LNCaP clone FGC (cell line): Measurements from ENCODE around the gene SMCO4.

ENCODE experiments used
- DNase-seq: peaks from one replicate; pipeline ENCODE4 v3.0.0-alpha.2; 2011; ENCODE audit warnings: low read depth
- H3K4me3 ChIP-seq: 2 replicates; pipeline ENCODE4 v1.5.1; 2011; ENCODE audit warnings: mild to moderate bottlenecking, low read depth, low read length, control low read depth
- TF ChIP-seq, protein P1 (sequence below): IDR thresholded peaks from 2 replicates; pipeline ENCODE4 v1.5.1; 2012; ENCODE audit warnings: mild to moderate bottlenecking; ENCODE audit not compliant: control insufficient read depth, insufficient read depth; ENCODE audit errors: extremely low read depth

SMCO4 gene

GRCh38 chr11:93480756-93481155, 62.4 kb downstream of the SMCO4 start:
- no peak overlapping the region for H3K4me3 ChIP-seq
- peak; percentile 75 for DNase-seq
- TF ChIP-seq, protein P1, sequence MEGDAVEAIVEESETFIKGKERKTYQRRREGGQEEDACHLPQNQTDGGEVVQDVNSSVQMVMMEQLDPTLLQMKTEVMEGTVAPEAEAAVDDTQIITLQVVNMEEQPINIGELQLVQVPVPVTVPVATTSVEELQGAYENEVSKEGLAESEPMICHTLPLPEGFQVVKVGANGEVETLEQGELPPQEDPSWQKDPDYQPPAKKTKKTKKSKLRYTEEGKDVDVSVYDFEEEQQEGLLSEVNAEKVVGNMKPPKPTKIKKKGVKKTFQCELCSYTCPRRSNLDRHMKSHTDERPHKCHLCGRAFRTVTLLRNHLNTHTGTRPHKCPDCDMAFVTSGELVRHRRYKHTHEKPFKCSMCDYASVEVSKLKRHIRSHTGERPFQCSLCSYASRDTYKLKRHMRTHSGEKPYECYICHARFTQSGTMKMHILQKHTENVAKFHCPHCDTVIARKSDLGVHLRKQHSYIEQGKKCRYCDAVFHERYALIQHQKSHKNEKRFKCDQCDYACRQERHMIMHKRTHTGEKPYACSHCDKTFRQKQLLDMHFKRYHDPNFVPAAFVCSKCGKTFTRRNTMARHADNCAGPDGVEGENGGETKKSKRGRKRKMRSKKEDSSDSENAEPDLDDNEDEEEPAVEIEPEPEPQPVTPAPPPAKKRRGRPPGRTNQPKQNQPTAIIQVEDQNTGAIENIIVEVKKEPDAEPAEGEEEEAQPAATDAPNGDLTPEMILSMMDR = no peak

GRCh38 chr11:93480256-93480655, 62.9 kb downstream of the SMCO4 start:
- H3K4me3 ChIP-seq = no peak overlapping the region
- no peak for DNase-seq
- TF ChIP-seq, protein P1 = no peak

DNA sequence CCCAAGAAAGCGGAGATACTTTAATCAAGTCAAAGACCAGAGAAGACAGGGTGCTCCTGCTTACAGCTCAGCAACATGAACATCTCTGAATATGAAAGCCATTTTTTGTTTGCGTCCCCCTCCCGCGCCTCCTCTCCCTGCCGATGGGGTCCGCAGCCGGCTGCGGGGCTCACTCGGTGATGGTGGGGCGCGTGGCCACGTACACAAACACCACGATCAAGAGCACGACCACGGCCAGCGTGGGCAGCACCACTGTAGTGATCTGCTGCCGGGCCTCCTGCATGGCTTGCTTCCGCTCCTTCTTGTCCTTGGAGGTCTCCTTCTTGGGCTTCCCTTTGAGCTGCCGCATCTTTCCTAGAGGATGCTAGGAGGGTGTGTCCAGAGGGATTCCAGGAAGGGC, 64.3 kb downstream of the SMCO4 start:
- DNase-seq = no peak
- H3K4me3 ChIP-seq = no peak overlapping the region
- TF ChIP-seq, protein P1 = no peak

DNA sequence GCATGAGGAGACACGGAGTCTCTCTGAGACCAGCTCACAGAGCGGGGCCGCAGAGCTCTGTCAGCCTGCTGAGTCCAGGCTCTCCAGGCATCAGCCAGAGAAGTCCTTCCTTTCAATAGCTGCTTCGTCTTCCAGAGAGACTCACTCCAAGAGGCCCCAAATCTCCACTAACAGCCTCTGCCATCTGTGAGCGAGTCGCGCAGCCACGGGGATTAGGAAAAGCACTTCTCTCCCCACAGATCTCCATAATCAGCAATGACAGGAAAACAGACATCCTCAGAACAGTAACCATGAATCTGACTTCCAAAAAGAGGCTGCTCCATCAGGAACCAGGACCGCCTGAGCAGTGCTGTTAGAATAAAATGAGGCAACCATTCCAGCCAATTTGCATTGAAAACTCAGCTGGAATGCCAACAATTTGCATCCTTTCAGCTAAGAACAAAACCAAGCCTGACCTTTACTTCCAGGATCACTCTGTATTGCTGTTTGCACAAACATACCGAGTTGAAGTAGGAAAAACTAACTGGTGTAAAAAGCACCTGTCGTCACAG, 65.4 kb downstream of the SMCO4 start:
- no peak for DNase-seq
- no peak overlapping the region for H3K4me3 ChIP-seq
- TF ChIP-seq, protein P1 = no peak

GRCh38 chr11:93476796-93477195, 66.4 kb downstream of the SMCO4 start:
- peak; percentile 54 for DNase-seq
- TF ChIP-seq, protein P1 = no peak
- H3K4me3 ChIP-seq = no peak overlapping the region

- TF ChIP-seq, protein P1 = no peak
- no peak overlapping the region for H3K4me3 ChIP-seq
- DNase-seq = no peak
Measured at GRCh38 chr11:93474123-93474522, 69.1 kb downstream of the SMCO4 start.

- TF ChIP-seq, protein P1 = no peak
- DNase-seq = no peak
- H3K4me3 ChIP-seq = no peak overlapping the region
Measured at GRCh38 chr11:93468290-93468689, 74.9 kb downstream of the SMCO4 start.
